Measurements from ENCODE around the gene DNAJC25. TPM values are rescaled to one million over a fixed set of nuclear protein-coding genes. Genes with fewer than 3 reads are reported as not detected.
A peak's percentile ranks its signal among the peaks of the same experiment; 100 is the strongest.

The DNAJC25 gene
- total and polyA plus RNA-seq, 4 experiments from 2014 or later = 1.9 to 5.6 (median 3.9) TPM

DNA sequence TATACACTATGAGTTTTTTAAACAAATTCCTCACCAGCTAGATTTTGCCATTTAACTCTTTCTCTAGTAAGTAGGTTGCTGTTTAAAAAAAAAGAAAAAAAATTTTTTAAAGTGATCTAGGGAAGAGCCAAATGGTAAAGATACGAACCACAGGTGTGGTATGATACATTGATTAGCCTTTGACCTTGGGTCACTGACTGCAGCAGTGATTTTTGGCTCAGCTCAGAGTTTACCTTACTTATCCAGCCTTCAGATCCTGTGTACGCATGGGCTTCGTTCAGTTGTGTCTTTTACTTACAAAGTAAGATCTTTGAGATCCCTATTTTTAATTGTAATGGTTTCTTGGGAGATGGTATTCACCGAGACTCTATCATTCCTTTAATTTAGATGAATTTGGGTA, 17.9 kb downstream of the DNAJC25 start:
- no peaks in the 10 kb centered on the region for H3K9me3 ChIP-seq (ENCODE audit: control insufficient read depth in 1 of 2, low read length in 2 of 2)
- Mint-ChIP-seq H3K4me3 (no peak overlapping the region), H3K9me3 (no peaks in the 10 kb centered on the region), H3K27me3 (no peaks in the 10 kb centered on the region), H3K36me3 (peaks cover 31 to 36% of the 10 kb centered on the region in 2 donors), H3K4me1 (no peaks in the 10 kb centered on the region), H3K27ac (no peak overlapping the region)
- H3K4me1 ChIP-seq (ENCODE audit: insufficient read depth, low read length) = no peaks in the 10 kb centered on the region
- intact Hi-C loops (cut with micrococcal nuclease) = no loop called here
- CTCF ChIA-PET (ENCODE audit: partially characterized antibody) = interaction anchor here (0.6 kb wide), 1 partner anchor 64 kb away, joined by 3 read pairs; no protein-coding TSS in a partner anchor
- peaks cover 6% of the 10 kb centered on the region for H3K36me3 ChIP-seq (ENCODE audit: insufficient read depth, low read length)
- DNase-seq = no peak
- no peaks in the 10 kb centered on the region for H3K27me3 ChIP-seq (ENCODE audit: insufficient read depth, low read length)
- POLR2A ChIA-PET (ENCODE audit: partially characterized antibody) = no interaction called here
- H3K4me3 ChIP-seq (ENCODE audit: low read length in 2 of 2) = no peak overlapping the region
- no peak overlapping the region for H3K27ac ChIP-seq (ENCODE audit: low read depth, low read length)

DNA sequence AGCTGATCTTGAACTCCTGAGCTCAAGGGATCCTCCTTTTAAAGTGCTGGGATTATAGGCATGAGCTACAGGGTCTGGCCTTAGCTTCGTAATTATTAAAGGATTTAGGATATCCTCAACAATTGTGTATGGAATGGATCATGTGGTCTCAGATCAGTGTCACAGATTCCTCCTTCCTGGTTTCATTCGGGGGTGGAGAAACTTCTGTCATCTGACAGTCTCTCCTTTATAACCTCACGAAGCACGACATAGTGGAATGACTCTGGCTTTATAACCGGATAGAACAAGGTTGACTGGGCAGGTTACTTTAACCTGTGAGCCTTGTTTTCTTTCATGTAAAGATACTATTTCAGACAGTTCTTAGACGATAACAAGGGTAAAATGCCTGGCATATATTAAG, 25.9 kb downstream of the DNAJC25 start:
- Histone ChIP-seq H3K9me3 (ENCODE audit: control insufficient read depth in 1 of 2, low read length in 2 of 2) (no peaks in the 10 kb centered on the region), H3K27me3 (ENCODE audit: insufficient read depth, low read length) (no peaks in the 10 kb centered on the region), H3K36me3 (ENCODE audit: insufficient read depth, low read length) (no peaks in the 10 kb centered on the region), H3K4me1 (ENCODE audit: insufficient read depth, low read length) (peaks cover 8% of the 10 kb centered on the region), H3K27ac (ENCODE audit: low read depth, low read length) (no peak overlapping the region), H3K4me3 (ENCODE audit: low read length in 2 of 2) (no peak overlapping the region)
- no peaks in the 10 kb centered on the region for H3K27me3 Mint-ChIP-seq
- peaks cover 17% of the 10 kb centered on the region in 2 donors for H3K36me3 Mint-ChIP-seq
- CTCF ChIA-PET (ENCODE audit: partially characterized antibody) = no interaction called here
- H3K4me1 Mint-ChIP-seq = peaks cover 2 to 15% (median 6%) of the 10 kb centered on the region in 4 donors
- no peaks in the 10 kb centered on the region for H3K9me3 Mint-ChIP-seq
- no peak overlapping the region for H3K27ac Mint-ChIP-seq
- POLR2A ChIA-PET (ENCODE audit: partially characterized antibody) = no interaction called here
- H3K4me3 Mint-ChIP-seq = no peak overlapping the region
- no peak for DNase-seq
- intact Hi-C loops (cut with micrococcal nuclease) = no loop called here

DNA sequence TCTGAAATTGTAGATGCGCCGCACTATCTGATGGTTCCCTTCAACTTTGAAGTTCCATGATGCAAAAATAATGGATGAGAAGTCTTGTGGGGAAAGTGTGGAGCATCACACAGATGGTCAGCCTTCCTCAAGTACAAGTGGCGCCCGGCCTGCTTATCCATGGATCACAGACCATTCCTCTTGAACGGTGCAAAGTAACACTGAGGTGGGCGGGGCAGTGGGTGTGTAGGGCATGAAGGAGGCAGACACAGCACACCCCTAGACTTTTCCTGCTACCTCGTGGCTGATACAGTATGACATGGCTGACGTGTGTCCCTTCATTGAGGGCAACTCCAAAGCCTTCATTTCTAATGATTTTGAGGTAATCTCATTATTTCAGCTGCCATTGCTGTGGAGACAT, 27.8 kb downstream of the DNAJC25 start:
- H3K27ac ChIP-seq (ENCODE audit: low read depth, low read length) = no peak overlapping the region
- intact Hi-C loops (cut with micrococcal nuclease) = no loop called here
- Mint-ChIP-seq H3K4me3 (peak overlapping the region in 1 of 8 donors; percentile 17), H3K4me1 (peaks cover 17 to 32% (median 22%) of the 10 kb centered on the region in 4 donors), H3K27ac (no peak overlapping the region), H3K27me3 (no peaks in the 10 kb centered on the region), H3K9me3 (no peaks in the 10 kb centered on the region), H3K36me3 (peaks cover 15 to 17% of the 10 kb centered on the region in 2 donors)
- H3K36me3 ChIP-seq (ENCODE audit: insufficient read depth, low read length) = no peaks in the 10 kb centered on the region
- ChIA-PET POLR2A (ENCODE audit: partially characterized antibody) (interaction anchor here (1.2 kb wide), 1 partner anchor 27 kb away, joined by 3 read pairs; no protein-coding TSS in a partner anchor), CTCF (ENCODE audit: partially characterized antibody) (interaction anchor here (1.0 kb wide), 1 partner anchor 13 kb away, joined by 3 read pairs; no protein-coding TSS in a partner anchor)
- no peak for DNase-seq
- no peak overlapping the region for H3K4me3 ChIP-seq (ENCODE audit: low read length in 2 of 2)
- H3K27me3 ChIP-seq (ENCODE audit: insufficient read depth, low read length) = no peaks in the 10 kb centered on the region
- no peaks in the 10 kb centered on the region for H3K9me3 ChIP-seq (ENCODE audit: control insufficient read depth in 1 of 2, low read length in 2 of 2)
- H3K4me1 ChIP-seq (ENCODE audit: insufficient read depth, low read length) = peaks cover 27% of the 10 kb centered on the region

- no peak for DNase-seq
- Histone ChIP-seq H3K27ac (ENCODE audit: low read depth, low read length) (no peak overlapping the region), H3K4me1 (ENCODE audit: insufficient read depth, low read length) (peaks cover 35% of the 10 kb centered on the region), H3K9me3 (ENCODE audit: control insufficient read depth in 1 of 2, low read length in 2 of 2) (no peaks in the 10 kb centered on the region), H3K27me3 (ENCODE audit: insufficient read depth, low read length) (no peaks in the 10 kb centered on the region), H3K4me3 (ENCODE audit: low read length in 2 of 2) (no peak overlapping the region), H3K36me3 (ENCODE audit: insufficient read depth, low read length) (peaks cover 6% of the 10 kb centered on the region)
- ChIA-PET CTCF (ENCODE audit: partially characterized antibody) (interaction anchor here (1.0 kb wide), 1 partner anchor 12 kb away, joined by 3 read pairs; no protein-coding TSS in a partner anchor), POLR2A (ENCODE audit: partially characterized antibody) (interaction anchor here (1.2 kb wide), 1 partner anchor 28 kb away, joined by 3 read pairs; no protein-coding TSS in a partner anchor)
- Mint-ChIP-seq H3K9me3 (no peaks in the 10 kb centered on the region), H3K36me3 (peaks cover 13 to 15% of the 10 kb centered on the region in 2 donors), H3K27ac (peak overlapping the region in 2 of 7 donors; percentile 29 to 37), H3K27me3 (no peaks in the 10 kb centered on the region), H3K4me1 (peaks cover 18 to 35% (median 27%) of the 10 kb centered on the region in 4 donors), H3K4me3 (peak overlapping the region in 4 of 8 donors; percentile 1 to 70 (median 33))
- intact Hi-C loops (cut with micrococcal nuclease) = loop anchor here (2.0 kb wide), 2 partner anchors 61 to 177 kb away; partner anchors contain the start of gene PTGR1
These were observed 28.6 kb downstream of the DNAJC25 start for GRCh38 chr9:111659691-111660090.

DNA sequence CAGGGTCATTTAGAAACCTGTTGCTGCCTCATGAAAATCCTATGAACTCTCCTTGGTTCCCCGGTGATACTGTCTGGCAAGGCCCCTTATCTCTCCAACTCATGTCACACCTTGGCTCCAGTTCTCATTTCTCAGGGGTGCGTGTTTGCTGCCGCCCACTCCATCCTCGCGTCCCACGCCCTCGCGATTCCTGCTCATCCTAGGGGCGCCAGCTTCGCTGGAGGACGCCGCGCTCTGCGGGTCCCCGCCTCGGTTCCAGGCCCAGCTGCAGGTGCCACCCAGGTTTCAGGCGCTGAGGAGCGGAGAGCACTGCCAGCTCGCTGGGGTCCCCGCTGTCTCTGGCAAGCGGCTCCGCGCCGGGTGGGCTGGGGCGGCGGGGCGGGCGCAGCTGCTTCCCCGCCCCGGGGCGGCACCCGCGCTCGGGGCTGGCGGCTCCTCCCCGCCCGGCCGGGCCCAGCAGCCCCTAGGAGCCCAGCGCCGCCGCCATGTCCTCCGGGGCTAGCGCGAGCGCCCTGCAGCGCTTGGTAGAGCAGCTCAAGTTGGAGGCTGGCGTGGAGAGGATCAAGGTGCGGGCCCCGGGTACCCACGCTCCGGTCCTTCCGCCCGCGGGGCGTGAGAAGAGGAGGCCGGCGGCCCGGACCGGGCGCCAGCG, 30.1 kb downstream of the DNAJC25 start, which contains the start of gene GNG10:
TSS of gene GNG10 (plus strand) at position 456 of the 652 bp plus-strand sequence. CDS start at position 486, 30 bp downstream.
- no peaks in the 10 kb centered on the region for H3K9me3 ChIP-seq (ENCODE audit: control insufficient read depth in 1 of 2, low read length in 2 of 2)
- Mint-ChIP-seq H3K4me3 (peak within 1 kb of the TSS; percentile 91 to 97 (median 94)), H3K36me3 (peaks cover 6 to 13% of the 10 kb centered on the region in 2 donors), H3K27me3 (no peaks in the 10 kb centered on the region), H3K4me1 (peaks cover 21 to 44% (median 31%) of the 10 kb centered on the region in 4 donors), H3K9me3 (no peaks in the 10 kb centered on the region), H3K27ac (peak within 1 kb of the TSS; percentile 68 to 98 (median 94))
- CTCF ChIA-PET (ENCODE audit: partially characterized antibody) = no interaction called here
- DNase-seq = peak; percentile 66 to 73 (median 71)
- H3K27me3 ChIP-seq (ENCODE audit: insufficient read depth, low read length) = no peaks in the 10 kb centered on the region
- H3K4me3 ChIP-seq (ENCODE audit: low read length in 2 of 2) = peak within 1 kb of the TSS; percentile 76 to 77
- H3K36me3 ChIP-seq (ENCODE audit: insufficient read depth, low read length) = peaks cover 6% of the 10 kb centered on the region
- peak within 1 kb of the TSS; percentile 65 for H3K27ac ChIP-seq (ENCODE audit: low read depth, low read length)
- H3K4me1 ChIP-seq (ENCODE audit: insufficient read depth, low read length) = peaks cover 36% of the 10 kb centered on the region
- POLR2A ChIA-PET (ENCODE audit: partially characterized antibody) = interaction anchor here (0.6 to 1.7 kb wide), 5 partner anchors 13 to 1969 kb away, joined by 3 to 21 read pairs (median 3); partner anchors contain the start of genes DNAJC25 and HSDL2
- intact Hi-C loops (cut with micrococcal nuclease) = loop anchor here (1.0 to 2.0 kb wide), 3 partner anchors 30 to 178 kb away; partner anchors contain the start of genes DNAJC25 and PTGR1

DNA sequence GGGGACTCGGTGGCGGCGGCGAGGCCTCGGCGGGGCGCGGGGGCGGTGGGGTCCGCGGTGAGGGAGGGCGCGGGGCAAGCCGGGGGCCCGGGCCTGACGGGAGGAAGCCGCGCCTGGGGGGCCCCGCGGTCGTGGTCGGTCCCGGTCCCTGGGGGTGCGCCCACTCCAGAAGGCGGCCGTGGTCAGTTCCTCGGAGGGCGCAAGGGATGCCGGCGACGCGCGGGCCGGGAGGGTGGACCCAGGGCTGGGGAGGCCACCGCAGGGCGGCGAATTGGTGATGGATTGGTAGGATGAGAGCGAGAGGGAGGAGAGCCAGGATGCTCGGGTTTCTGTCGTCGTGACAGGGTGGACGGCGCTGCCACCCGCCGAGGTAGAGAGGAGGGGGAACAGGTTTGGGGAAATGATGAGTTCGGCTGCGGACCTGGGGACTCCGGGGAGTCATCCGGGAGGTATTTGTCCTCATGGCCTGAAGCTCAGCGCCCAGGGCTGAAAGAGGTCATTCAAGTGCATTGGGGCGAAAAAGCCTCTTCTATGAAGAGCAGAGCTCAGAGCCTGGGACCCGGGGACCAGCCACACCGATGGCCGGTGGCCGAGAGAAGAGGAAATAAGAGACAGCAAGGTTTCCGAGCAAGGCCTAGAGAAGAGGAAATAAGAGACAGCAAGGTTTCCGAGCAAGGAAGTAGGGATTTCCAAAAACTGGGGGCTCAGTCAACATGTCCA, 30.8 kb downstream of the DNAJC25 start:
- Histone ChIP-seq H3K9me3 (ENCODE audit: control insufficient read depth in 1 of 2, low read length in 2 of 2) (no peaks in the 10 kb centered on the region), H3K4me1 (ENCODE audit: insufficient read depth, low read length) (peaks cover 36% of the 10 kb centered on the region), H3K27ac (ENCODE audit: low read depth, low read length) (peak overlapping the region; percentile 58), H3K27me3 (ENCODE audit: insufficient read depth, low read length) (no peaks in the 10 kb centered on the region), H3K36me3 (ENCODE audit: insufficient read depth, low read length) (peaks cover 6% of the 10 kb centered on the region), H3K4me3 (ENCODE audit: low read length in 2 of 2) (peak overlapping the region; percentile 43 to 76)
- ChIA-PET POLR2A (ENCODE audit: partially characterized antibody) (interaction anchor here (0.6 to 1.7 kb wide), 7 partner anchors 12 to 1968 kb away, joined by 3 to 21 read pairs (median 4); partner anchors contain the start of genes DNAJC25, ECPAS and HSDL2), CTCF (ENCODE audit: partially characterized antibody) (no interaction called here)
- no peaks in the 10 kb centered on the region for H3K9me3 Mint-ChIP-seq
- H3K36me3 Mint-ChIP-seq = peaks cover 6 to 17% of the 10 kb centered on the region in 2 donors
- DNase-seq = peak in 4 of 5 donors; percentile 20 to 50 (median 29)
- intact Hi-C loops (cut with micrococcal nuclease) = loop anchor here (1.0 to 2.0 kb wide), 3 partner anchors 31 to 179 kb away; partner anchors contain the start of genes DNAJC25 and PTGR1
- peak overlapping the region; percentile 90 to 97 (median 94) for H3K4me3 Mint-ChIP-seq
- H3K4me1 Mint-ChIP-seq = peaks cover 21 to 44% (median 31%) of the 10 kb centered on the region in 4 donors
- no peaks in the 10 kb centered on the region for H3K27me3 Mint-ChIP-seq
- peak overlapping the region; percentile 68 to 98 (median 94) for H3K27ac Mint-ChIP-seq

Measured in CD4-positive, alpha-beta memory T cell (primary cell).